ENCODE results near the gene KLHL29. TPM values are rescaled to one million over a fixed set of nuclear protein-coding genes. Genes with fewer than 3 reads are reported as not detected.

Gene KLHL29
- polyA plus RNA-seq, 2 donors, result 2.1 to 3.8 TPM

GRCh38 chr2:23401427-23402204 is 16.6 kb downstream of the KLHL29 start:
- no peak overlapping the region for H3K27ac ChIP-seq (ENCODE audit: low read depth in 2 of 2, low read length in 1 of 2)
- no peak overlapping the region for H3K4me3 ChIP-seq (ENCODE audit: low read depth in 1 of 2, low read length in 2 of 2)
- H3K4me1 ChIP-seq (ENCODE audit: control insufficient read depth in 2 of 2, insufficient read depth in 2 of 2, low read length in 1 of 2), result peaks cover 9 to 11% of the 10 kb centered on the region in 2 donors
- WGBS, 2 donors, result 50 to 68% methylated on average over 14 of the region's 14 CpGs
- no peaks in the 10 kb centered on the region for H3K27me3 ChIP-seq (ENCODE audit: control insufficient read depth in 1 of 2, insufficient read depth in 2 of 2, low read length in 2 of 2)
- H3K36me3 ChIP-seq (ENCODE audit: control insufficient read depth in 2 of 2, insufficient read depth in 2 of 2, low read length in 1 of 2), result no peaks in the 10 kb centered on the region
- H3K9me3 ChIP-seq (ENCODE audit: control insufficient read depth in 2 of 2, insufficient read depth in 1 of 2, low read depth in 1 of 2, low read length in 1 of 2), result peaks cover 2 to 3% of the 10 kb centered on the region in 2 donors

GRCh38 chr2:23402205-23402740 is 17.3 kb downstream of the KLHL29 start:
- H3K27me3 ChIP-seq (ENCODE audit: control insufficient read depth in 1 of 2, insufficient read depth in 2 of 2, low read length in 2 of 2), result no peaks in the 10 kb centered on the region
- H3K9me3 ChIP-seq (ENCODE audit: control insufficient read depth in 2 of 2, insufficient read depth in 1 of 2, low read depth in 1 of 2, low read length in 1 of 2), result peaks cover 2 to 3% of the 10 kb centered on the region in 2 donors
- H3K36me3 ChIP-seq (ENCODE audit: control insufficient read depth in 2 of 2, insufficient read depth in 2 of 2, low read length in 1 of 2), result no peaks in the 10 kb centered on the region
- H3K4me3 ChIP-seq (ENCODE audit: low read depth in 1 of 2, low read length in 2 of 2), result no peak overlapping the region
- 52 to 56% methylated on average over 6 of the region's 6 CpGs for WGBS, 2 donors
- no peak overlapping the region for H3K27ac ChIP-seq (ENCODE audit: low read depth in 2 of 2, low read length in 1 of 2)
- peaks cover 9 to 11% of the 10 kb centered on the region in 2 donors for H3K4me1 ChIP-seq (ENCODE audit: control insufficient read depth in 2 of 2, insufficient read depth in 2 of 2, low read length in 1 of 2)

GRCh38 chr2:23404426-23404825 is 19.4 kb downstream of the KLHL29 start:
- Histone ChIP-seq H3K4me3 (ENCODE audit: low read depth in 1 of 2, low read length in 2 of 2) (no peak overlapping the region), H3K36me3 (ENCODE audit: control insufficient read depth in 2 of 2, insufficient read depth in 2 of 2, low read length in 1 of 2) (no peaks in the 10 kb centered on the region), H3K27ac (ENCODE audit: low read depth in 2 of 2, low read length in 1 of 2) (peak overlapping the region; percentile 30 to 51), H3K9me3 (ENCODE audit: control insufficient read depth in 2 of 2, insufficient read depth in 1 of 2, low read depth in 1 of 2, low read length in 1 of 2) (peaks cover 2 to 3% of the 10 kb centered on the region in 2 donors), H3K27me3 (ENCODE audit: control insufficient read depth in 1 of 2, insufficient read depth in 2 of 2, low read length in 2 of 2) (no peaks in the 10 kb centered on the region), H3K4me1 (ENCODE audit: control insufficient read depth in 2 of 2, insufficient read depth in 2 of 2, low read length in 1 of 2) (peaks cover 7 to 11% of the 10 kb centered on the region in 2 donors)
- 3 to 6% methylated on average over 8 of the region's 8 CpGs for WGBS, 2 donors

- WGBS, 2 donors, result 94 to 96% methylated on average over 8 of the region's 8 CpGs
- H3K4me3 ChIP-seq (ENCODE audit: low read depth in 1 of 2, low read length in 2 of 2), result no peak overlapping the region
Measured at GRCh38 chr2:23409248-23409647, 24.3 kb downstream of the KLHL29 start.

GRCh38 chr2:23410596-23410995 is 25.6 kb downstream of the KLHL29 start:
- Histone ChIP-seq H3K4me3 (ENCODE audit: low read depth in 1 of 2, low read length in 2 of 2) (no peak overlapping the region), H3K9me3 (ENCODE audit: control insufficient read depth in 2 of 2, insufficient read depth in 1 of 2, low read depth in 1 of 2, low read length in 1 of 2) (no peaks in the 10 kb centered on the region), H3K4me1 (ENCODE audit: control insufficient read depth in 2 of 2, insufficient read depth in 2 of 2, low read length in 1 of 2) (peaks cover 0 to 10% of the 10 kb centered on the region in 2 donors), H3K36me3 (ENCODE audit: control insufficient read depth in 2 of 2, insufficient read depth in 2 of 2, low read length in 1 of 2) (no peaks in the 10 kb centered on the region), H3K27ac (ENCODE audit: low read depth in 2 of 2, low read length in 1 of 2) (no peak overlapping the region), H3K27me3 (ENCODE audit: control insufficient read depth in 1 of 2, insufficient read depth in 2 of 2, low read length in 2 of 2) (no peaks in the 10 kb centered on the region)
- 91 to 93% methylated on average over 6 of the region's 6 CpGs for WGBS, 2 donors

More at GRCh38 chr2:23409248-23409647, 24.3 kb downstream of the KLHL29 start:
- Histone ChIP-seq H3K27me3 (ENCODE audit: control insufficient read depth in 1 of 2, insufficient read depth in 2 of 2, low read length in 2 of 2) (no peaks in the 10 kb centered on the region), H3K27ac (ENCODE audit: low read depth in 2 of 2, low read length in 1 of 2) (no peak overlapping the region), H3K4me1 (ENCODE audit: control insufficient read depth in 2 of 2, insufficient read depth in 2 of 2, low read length in 1 of 2) (peaks cover 0 to 15% of the 10 kb centered on the region in 2 donors), H3K36me3 (ENCODE audit: control insufficient read depth in 2 of 2, insufficient read depth in 2 of 2, low read length in 1 of 2) (no peaks in the 10 kb centered on the region), H3K9me3 (ENCODE audit: control insufficient read depth in 2 of 2, insufficient read depth in 1 of 2, low read depth in 1 of 2, low read length in 1 of 2) (peaks cover 0 to 2% of the 10 kb centered on the region in 2 donors)

- Histone ChIP-seq H3K4me1 (ENCODE audit: control insufficient read depth in 2 of 2, insufficient read depth in 2 of 2, low read length in 1 of 2) (peaks cover 0 to 9% of the 10 kb centered on the region in 2 donors), H3K27ac (ENCODE audit: low read depth in 2 of 2, low read length in 1 of 2) (no peak overlapping the region), H3K9me3 (ENCODE audit: control insufficient read depth in 2 of 2, insufficient read depth in 1 of 2, low read depth in 1 of 2, low read length in 1 of 2) (no peaks in the 10 kb centered on the region), H3K4me3 (ENCODE audit: low read depth in 1 of 2, low read length in 2 of 2) (no peak overlapping the region), H3K27me3 (ENCODE audit: control insufficient read depth in 1 of 2, insufficient read depth in 2 of 2, low read length in 2 of 2) (no peaks in the 10 kb centered on the region), H3K36me3 (ENCODE audit: control insufficient read depth in 2 of 2, insufficient read depth in 2 of 2, low read length in 1 of 2) (no peaks in the 10 kb centered on the region)
- 66 to 70% methylated on average over 9 of the region's 9 CpGs for WGBS, 2 donors
Measured at GRCh38 chr2:23411752-23412431, 26.9 kb downstream of the KLHL29 start.

GRCh38 chr2:23412556-23413155 is 27.7 kb downstream of the KLHL29 start:
- H3K27ac ChIP-seq (ENCODE audit: low read depth in 2 of 2, low read length in 1 of 2), result no peak overlapping the region
- no peaks in the 10 kb centered on the region for H3K36me3 ChIP-seq (ENCODE audit: control insufficient read depth in 2 of 2, insufficient read depth in 2 of 2, low read length in 1 of 2)
- no peaks in the 10 kb centered on the region for H3K27me3 ChIP-seq (ENCODE audit: control insufficient read depth in 1 of 2, insufficient read depth in 2 of 2, low read length in 2 of 2)
- H3K4me3 ChIP-seq (ENCODE audit: low read depth in 1 of 2, low read length in 2 of 2), result no peak overlapping the region
- H3K9me3 ChIP-seq (ENCODE audit: control insufficient read depth in 2 of 2, insufficient read depth in 1 of 2, low read depth in 1 of 2, low read length in 1 of 2), result no peaks in the 10 kb centered on the region
- peaks cover 0 to 9% of the 10 kb centered on the region in 2 donors for H3K4me1 ChIP-seq (ENCODE audit: control insufficient read depth in 2 of 2, insufficient read depth in 2 of 2, low read length in 1 of 2)
- 73 to 78% methylated on average over 11 of the region's 11 CpGs for WGBS, 2 donors

GRCh38 chr2:23413641-23414040 is 28.7 kb downstream of the KLHL29 start:
- H3K27me3 ChIP-seq (ENCODE audit: control insufficient read depth in 1 of 2, insufficient read depth in 2 of 2, low read length in 2 of 2), result no peaks in the 10 kb centered on the region
- H3K4me3 ChIP-seq (ENCODE audit: low read depth in 1 of 2, low read length in 2 of 2), result no peak overlapping the region
- H3K4me1 ChIP-seq (ENCODE audit: control insufficient read depth in 2 of 2, insufficient read depth in 2 of 2, low read length in 1 of 2), result peaks cover 0 to 9% of the 10 kb centered on the region in 2 donors
- H3K9me3 ChIP-seq (ENCODE audit: control insufficient read depth in 2 of 2, insufficient read depth in 1 of 2, low read depth in 1 of 2, low read length in 1 of 2), result no peaks in the 10 kb centered on the region
- WGBS, 2 donors, result 89 to 90% methylated on average over 8 of the region's 8 CpGs
- H3K27ac ChIP-seq (ENCODE audit: low read depth in 2 of 2, low read length in 1 of 2), result no peak overlapping the region
- H3K36me3 ChIP-seq (ENCODE audit: control insufficient read depth in 2 of 2, insufficient read depth in 2 of 2, low read length in 1 of 2), result no peaks in the 10 kb centered on the region

GRCh38 chr2:23414106-23414505 is 29.1 kb downstream of the KLHL29 start:
- 90 to 92% methylated on average over 8 of the region's 8 CpGs for whole genome bisulfite sequencing, 2 donors
- H3K27me3 ChIP-seq (ENCODE audit: control insufficient read depth in 1 of 2, insufficient read depth in 2 of 2, low read length in 2 of 2), result no peaks in the 10 kb centered on the region
- H3K4me1 ChIP-seq (ENCODE audit: control insufficient read depth in 2 of 2, insufficient read depth in 2 of 2, low read length in 1 of 2), result peaks cover 0 to 9% of the 10 kb centered on the region in 2 donors
- no peak overlapping the region for H3K4me3 ChIP-seq (ENCODE audit: low read depth in 1 of 2, low read length in 2 of 2)
- no peaks in the 10 kb centered on the region for H3K9me3 ChIP-seq (ENCODE audit: control insufficient read depth in 2 of 2, insufficient read depth in 1 of 2, low read depth in 1 of 2, low read length in 1 of 2)
- H3K27ac ChIP-seq (ENCODE audit: low read depth in 2 of 2, low read length in 1 of 2), result no peak overlapping the region
- no peaks in the 10 kb centered on the region for H3K36me3 ChIP-seq (ENCODE audit: control insufficient read depth in 2 of 2, insufficient read depth in 2 of 2, low read length in 1 of 2)
